GM11168 (cell line): Measurements from ENCODE around the gene DARS1.
"Not testable (repeated sequence)": the region's sequence is repeated elsewhere in the genome, so short reads cannot be mapped to it uniquely, and the experiment has no call there.

Experiments used
- in situ Hi-C: fragments of 300-500 bp; cut with MboI; formaldehyde crosslinking; loops from one replicate; pipeline ENCODE4 v1.12.0; 2022; ENCODE audit warnings: low sequenced_read_pairs; ENCODE audit not compliant: unreplicated experiment

Gene DARS1

DNA sequence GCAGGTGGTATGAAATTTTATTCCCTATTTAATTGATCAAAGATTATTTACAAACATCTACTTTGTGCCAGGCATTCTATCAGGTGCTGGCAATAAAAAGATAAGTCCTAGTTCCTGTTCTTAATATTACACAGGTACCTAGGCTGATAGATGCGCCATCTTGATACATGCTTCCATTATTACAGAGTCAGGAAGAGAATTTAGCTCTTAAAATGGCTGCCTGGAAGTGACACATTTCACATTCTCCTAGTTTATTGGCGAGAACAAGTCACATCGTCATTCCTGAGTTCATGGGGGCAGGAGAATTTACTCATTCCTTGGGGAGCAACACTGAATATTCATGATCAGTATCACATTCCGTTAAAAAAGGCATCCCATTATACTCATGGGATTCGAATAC, 1.1 kb upstream of the DARS1 start:
- in situ Hi-C loops: no loop called here

DNA sequence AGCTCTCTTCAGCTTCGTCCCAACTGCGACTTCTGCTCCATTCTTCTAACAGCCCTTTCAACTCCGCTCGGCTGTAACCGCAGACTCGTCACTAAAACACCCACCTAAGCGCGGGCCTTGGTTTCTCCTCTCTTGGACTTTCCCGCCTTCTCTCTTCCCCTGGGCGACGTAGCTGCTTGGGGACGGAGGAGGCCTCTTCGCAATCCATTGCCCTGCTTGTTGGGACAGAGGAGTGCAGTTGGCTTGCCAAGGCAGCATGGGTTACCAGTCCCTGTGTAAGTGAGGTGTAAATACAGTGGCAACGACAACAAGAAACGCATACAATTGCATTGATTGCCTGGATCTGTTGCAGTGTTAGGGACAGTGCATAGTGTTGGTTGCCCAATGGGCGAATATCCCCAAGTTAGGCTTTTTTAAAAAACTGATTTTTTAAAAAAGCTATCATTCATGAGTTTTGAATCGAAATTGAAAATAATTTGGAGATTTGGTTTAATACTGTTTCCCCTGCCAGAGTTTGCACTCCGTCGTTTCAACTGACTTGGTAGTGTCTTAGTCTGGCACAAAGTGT, 484 bp upstream of the DARS1 start:
- in situ Hi-C loops: no loop called here

DNA sequence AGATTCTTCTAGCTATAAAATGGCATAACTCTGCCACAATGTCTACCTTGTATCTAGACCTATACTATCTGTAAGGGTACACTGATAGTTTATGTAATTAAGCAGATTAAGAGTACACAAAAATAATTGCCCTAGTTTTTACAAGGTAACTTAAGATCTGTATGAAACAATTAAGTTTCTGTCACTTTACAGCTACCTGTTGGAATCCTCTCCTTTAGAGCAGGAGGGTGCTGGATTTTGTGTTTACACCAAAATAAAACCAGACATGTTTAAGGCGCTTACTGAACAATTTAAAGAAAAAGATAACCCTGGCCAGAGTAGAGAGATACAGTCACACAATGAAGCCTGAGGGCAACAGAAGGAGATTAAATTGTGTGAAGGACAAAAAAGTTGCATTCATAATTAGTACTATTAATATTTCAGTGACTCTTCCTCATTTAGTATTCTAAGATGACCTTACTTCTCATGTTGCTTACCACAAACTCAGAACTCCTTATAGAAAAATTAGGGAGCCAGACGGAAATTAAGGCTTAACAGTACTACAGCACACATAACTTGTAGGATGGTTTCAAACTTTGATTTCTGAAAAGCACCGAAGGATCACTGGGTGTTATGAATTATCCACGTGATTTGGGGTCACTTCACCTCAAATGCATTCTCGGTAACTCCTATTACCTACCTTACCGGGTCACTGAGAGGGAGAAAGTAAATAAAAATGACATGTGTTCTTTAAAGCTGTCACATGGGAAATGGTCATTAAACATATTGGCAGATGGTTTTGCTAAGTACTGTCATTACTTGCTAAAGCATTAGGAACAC, 1.0 kb downstream of the DARS1 start:
- in situ Hi-C loops: no loop called here

DNA sequence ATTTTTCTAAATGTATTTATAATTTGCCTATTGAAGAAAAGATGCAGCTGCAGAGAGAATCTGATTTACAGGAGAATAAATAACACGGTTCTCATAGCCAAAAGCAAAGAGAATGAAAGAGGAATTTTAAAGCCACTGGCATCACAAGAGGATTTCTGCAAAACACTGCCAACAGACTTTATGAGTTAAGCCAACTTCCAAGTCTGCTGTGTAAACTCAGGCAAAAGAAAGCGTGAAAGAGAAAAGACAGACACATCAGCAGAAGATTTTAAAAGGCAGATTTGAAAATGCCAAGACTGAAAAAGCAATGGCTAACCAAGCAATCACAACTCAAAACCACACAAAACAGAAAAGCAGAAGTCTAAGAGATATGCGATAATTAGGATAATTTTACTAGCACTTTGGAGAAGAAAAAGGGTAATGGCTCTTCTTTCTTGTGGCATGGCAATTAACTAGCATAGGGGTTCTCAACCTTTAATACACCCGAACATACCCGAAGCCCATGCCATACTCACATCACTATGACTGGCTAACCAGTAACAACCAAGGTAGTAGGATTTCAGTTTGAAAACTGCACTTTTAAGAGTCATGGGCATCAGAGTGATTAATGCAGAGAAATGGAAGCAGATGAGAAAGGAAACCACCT, 4.9 kb downstream of the DARS1 start:
- in situ Hi-C loops: no loop called here

DNA sequence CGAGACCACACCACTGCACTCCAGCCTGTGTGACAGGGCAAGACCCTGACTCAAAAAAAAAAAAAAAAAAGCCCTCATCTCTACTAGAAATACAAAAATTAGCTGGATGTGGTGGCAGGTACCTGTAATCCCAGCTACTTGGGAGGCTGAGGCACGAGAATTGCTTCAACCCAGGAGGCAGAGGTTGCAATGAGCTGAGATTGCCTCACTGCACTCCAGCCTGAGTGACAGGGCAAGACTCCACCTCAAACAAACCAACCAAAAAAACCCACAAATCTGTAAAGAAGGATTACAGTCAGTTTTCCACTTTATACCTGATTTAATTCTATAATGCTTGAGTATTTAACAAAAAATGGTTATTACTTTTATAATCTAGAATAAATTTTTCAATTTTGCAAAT, 9.7 kb downstream of the DARS1 start:
- in situ Hi-C loops: no loop called here

DNA sequence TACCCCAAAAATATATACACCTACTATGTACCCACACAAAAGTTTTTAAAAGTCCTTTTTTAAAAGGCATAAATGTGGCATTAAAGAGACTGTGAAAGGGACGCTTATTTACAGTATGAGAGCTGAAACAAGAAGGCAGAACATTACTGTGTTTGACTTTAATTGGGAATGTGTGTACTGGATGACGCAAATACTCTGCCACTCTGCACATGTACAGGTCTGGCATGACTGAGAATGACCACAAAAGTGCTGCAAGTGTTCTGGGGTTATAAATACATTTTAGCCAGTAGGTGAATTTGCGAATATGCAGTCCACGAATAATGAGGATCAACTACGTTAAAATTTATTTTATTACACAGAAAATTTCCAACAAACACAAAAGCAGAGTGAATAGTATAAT, 11.4 kb downstream of the DARS1 start:
- in situ Hi-C loops: no loop called here

DNA sequence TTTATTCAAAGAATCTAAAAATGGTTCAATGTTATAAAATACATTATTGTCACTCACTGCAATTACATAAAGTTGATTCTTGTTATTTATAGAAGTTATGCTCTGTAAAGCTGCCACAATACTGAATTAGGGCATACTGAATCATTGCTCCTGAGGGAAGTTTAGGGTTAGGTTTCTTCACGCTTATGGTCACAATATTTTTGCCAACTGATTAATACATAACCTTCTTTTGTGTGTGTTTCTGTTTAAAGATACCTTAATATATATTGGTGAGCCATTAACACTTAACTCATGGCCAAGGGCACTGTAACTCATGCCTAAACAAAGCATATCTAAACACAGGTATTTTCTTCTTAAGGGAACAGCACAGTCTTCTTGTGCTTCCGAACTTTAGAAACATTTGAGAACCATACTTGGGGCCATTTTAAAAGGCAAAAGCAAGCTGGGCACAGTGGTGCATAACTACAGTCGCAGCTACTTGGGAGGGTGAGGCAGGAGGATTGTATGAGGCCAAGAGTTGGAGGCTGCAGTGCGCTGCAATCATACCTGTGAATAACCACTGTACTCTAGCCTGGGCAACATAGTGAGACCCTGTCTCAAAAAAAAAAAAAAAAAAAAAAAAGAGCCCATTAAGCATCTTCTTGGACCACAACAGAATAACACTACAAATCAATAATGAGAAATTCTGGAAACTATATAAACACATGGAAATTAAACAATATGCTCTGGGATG, 15.6 kb downstream of the DARS1 start:
- in situ Hi-C loops: no loop called here

DNA sequence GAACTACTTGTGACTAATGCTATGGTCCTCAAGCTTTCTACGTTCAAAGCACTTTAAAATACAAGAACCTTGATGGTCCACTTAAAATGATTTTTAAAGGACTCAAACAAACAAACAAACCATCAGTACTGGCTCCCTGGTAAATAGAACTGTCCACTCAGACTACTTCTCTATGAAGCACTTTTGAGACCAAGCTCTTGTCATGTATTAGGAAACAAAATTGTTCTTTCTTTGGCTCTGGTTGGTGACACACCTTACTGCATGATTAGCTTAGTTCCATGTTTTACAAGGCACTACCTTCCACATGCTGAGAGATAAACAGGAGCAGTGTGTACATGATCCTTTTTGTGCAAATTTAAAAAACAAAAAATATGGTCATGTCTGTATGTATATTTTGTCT, 19.7 kb downstream of the DARS1 start:
- in situ Hi-C loops: no loop called here

DNA sequence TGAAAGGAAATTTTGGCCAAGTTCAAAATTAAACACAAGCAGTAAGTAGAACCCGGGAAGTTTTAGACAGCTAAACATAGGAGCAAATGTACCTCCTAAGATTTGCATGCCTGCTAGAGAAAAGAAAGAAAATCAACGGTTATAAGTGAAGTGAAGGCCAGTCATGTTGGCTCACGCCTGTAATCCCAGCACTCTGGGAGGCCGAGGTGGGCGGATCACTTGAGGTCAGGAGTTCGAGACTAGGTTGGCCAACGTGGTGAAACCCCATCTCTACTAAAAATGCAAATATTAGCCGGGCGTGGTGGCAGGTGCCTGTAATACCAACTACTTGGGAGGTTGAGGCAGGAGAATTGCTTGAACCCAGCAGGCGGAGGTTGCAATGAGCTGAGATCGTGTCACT, 21.0 kb downstream of the DARS1 start:
- in situ Hi-C loops: not testable (repeated sequence)

DNA sequence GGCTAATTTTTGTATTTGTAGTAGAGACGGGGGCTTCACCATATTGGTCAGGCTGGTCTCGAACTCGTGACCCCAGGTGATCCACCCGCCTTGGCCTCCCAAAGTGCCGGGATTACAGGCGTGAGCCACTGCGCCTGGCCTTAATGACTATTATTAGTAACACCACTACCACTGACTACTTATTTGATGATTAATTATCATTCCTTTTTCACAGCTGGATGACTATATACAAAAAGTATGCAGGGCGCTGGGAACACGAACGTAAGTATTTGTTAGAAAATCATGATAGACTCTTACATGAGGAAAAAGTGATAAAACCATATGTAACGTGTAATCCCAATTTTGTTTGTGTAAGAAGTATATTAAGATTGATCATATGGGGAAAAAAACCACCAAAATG, 21.6 kb downstream of the DARS1 start:
- in situ Hi-C loops: no loop called here

DNA sequence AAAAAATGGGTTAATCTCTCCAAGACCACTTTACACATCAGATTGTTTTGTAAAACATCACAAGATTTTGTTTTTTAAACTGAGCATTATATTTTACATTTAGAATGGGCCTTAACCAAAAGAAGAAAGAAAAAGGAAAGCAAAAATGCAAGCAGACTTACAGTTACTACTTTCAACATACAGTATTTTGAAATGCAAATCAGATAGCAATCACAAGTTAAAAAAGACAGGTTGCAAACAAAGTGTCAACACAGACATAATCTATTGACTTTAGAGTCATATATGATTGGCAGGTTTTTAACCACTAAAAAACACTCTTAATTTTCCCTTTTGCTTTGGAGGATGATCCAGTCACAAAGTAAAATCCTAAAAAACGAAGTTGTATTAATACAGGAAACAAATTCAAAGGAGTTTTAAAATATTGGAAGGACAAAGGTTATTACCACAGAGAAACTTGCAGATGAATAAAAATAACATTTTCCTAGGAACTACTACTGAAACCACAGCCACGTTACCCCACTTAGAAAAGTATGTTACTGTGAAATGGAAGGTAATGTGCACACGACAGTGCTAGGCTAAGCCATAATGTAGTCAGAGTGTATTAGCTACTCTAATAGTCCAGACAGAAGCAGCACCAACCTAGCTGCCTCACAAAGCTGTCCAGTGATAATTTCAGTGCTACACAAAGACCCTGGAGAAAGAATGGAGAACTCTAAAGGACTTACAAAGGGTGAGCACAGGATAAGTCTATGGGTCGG, 22.9 kb downstream of the DARS1 start:
- in situ Hi-C loops: no loop called here

DNA sequence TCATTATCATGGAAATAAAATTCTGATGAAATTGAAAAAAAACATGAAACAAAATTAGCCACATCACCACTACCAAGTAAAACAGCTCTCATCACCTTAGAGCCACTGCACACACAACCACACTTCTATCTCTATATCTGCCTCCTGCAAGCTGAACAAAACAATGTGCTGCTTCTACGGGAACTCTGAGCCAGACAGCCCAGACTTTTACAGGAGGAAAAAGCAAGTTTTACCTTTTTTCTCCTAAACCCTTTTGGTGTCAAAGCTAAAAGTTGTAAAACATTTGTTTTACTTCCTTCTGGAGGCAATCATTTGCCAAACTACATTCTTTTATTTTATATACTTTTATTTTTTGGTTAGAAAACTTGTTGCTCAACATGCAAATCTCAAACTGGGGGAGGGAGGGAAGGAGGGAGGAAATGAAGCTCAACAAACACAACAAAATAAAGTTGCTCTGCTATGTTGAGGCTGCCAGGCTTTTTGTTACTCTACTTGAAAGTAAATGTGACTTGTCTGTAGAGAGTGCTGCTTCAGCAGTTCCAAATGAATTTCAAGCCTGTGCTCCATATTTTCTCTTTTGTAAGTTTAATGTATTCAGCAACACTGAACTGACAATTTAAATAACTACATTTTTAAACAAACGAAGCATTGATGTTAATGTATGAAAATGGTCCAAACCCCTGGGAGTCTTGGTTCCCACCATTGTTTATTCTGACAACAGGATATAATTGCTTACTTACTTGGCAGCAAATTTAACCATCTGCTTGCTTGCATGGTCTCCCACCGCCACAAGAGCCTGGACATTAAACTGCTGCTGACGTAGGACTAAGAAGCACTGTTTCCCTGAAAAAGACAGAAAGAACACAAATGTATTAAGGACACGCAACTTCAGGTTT, 24.5 kb downstream of the DARS1 start:
- in situ Hi-C loops: no loop called here

DNA sequence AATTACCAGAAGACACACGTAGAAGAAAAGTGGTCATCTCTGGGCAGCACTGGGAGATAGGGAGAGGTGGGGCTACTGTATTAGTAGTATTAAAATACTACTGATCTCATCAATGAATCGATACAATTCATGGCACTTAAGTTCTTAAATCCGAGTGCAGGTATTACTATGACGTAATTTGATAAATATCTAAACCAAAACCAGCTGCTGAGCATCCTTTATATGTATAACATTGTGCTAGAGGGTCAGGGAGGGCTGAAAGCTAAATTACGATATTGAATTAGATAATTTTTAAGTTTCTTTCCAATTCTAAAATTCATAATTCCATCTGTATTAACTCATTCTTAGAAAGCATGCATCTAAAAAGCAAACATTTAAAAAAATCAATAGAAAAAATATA, 25.3 kb downstream of the DARS1 start:
- in situ Hi-C loops: no loop called here

DNA sequence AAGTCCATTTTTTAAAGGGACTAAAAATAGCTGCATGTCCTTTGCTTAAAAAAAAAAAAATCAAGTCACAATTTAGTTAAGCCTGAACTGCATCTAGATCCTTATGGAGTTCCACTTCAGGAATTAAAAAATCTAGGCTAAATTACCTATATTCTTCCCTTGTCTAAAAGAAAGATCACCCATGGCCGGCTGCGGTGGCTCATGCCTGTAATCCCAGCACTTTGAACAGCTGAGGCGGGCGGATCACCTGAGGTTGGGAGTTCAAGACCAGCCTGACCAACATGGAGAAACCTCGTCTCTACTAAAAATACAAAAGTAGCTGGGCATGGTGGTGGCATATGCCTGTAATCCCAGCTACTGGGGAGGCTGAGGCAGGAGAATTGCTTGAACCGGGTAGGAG, 26.5 kb downstream of the DARS1 start:
- in situ Hi-C loops: not testable (repeated sequence)

DNA sequence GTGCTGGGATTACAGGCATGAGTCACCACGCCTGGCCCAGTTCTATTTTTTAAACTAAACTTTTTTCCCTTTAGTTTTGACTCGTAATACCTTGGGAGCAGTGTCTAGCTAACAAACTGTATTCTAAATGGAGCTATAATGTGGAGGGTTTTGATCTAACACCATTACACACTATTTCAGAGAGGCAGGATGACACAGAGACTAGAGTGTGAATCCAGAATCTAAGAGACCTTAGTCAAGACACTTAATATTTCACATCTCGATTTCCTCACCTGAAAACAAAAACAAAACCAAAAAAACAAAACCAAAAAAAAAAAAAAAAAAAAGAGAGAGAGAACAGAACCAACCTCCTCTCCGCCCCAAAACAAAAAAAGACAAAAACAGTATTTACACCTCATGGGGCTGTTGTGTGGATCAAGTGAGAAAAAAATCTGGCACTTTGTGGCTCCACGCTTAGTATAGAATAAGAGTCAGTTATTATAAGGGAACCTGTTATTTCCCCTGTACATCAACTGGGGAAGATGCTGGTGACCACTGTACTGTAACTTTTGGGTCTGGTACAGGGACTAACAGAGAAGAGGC, 31.3 kb downstream of the DARS1 start:
- in situ Hi-C loops: no loop called here

DNA sequence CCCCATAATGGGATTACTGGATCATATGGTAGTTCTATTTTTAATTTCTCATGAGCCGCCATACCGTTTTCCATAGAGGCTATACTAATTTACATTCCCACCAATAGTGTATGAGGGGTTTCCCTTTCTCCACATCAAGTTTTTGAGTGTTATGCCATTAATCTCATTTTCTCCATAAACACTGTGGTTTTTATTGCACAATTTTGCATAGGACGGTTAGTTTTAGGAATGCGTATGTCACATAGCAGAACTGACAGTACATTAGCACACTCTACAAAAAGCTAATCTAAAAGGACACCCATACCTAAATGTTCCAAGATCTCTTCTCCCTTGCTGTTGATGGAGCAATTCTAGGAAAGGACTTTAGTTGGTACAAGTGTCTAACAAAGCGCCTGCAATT, 32.5 kb downstream of the DARS1 start:
- in situ Hi-C loops: no loop called here

DNA sequence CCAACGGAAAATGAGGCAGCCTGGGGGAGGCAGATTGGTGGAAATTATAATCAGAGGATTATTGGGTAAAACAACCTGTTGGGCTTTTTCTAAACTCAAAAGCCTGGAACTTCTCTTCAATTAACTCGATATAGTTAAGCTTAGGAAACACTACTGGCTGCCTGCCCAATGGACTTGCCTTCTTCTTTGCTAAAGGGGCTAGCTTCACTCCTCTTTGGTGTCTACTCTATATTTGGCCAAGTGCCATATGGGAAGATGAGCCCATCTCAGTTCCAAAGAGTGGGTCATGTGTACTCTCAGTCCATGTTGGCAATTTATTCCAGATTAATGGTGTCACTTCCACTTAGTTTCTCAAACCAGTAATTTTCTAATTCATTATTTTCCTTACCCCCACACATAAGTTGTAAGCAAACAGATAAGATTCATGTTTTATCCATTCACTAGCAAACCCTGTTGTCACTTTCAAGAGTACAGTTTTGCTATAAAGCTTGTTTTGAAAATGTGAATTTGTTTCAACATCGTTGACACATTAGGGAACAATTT, 34.3 kb downstream of the DARS1 start:
- in situ Hi-C loops: no loop called here

DNA sequence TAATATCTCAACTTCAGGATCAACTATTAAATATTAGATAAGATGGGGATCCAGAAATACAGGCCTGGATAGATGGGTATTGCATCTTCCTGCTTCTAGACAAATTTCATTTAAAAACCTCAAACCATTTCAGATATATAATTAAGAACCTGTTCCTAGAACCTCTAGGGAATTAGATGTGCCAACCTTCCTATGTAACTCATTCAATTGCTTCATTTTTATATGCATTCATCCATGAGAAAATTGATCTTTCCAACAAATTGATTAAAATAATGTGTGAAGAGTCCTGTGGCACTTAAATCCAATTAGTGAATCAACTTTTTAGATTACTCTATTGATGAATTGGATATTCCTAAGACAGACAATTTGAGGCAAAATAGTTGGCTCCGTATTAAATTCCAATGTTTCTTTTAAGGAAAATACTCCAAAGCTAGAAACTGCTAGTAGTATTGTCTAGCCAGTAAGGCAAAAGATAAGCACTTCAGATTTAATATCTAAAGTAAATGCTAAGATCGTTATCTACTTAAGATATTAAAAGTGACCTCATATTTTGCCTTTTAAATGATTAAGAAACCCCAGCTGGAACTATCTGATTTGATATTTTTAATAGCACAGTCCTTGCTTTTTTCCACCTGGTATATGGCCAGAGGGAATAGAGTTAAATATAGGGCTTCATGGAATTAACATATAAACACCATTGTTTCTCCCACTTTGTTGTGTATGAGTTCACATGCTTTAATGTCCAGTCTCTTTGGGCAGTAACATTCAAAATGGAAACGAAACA, 35.8 kb downstream of the DARS1 start:
- in situ Hi-C loops: no loop called here
